ENCODE data around the gene ZFP91. TPM values are rescaled to one million over a fixed set of nuclear protein-coding genes. Genes with fewer than 3 reads are reported as not detected.
"Not testable (repeated sequence)": the region's sequence is repeated elsewhere in the genome, so short reads cannot be mapped to it uniquely, and the experiment has no call there.

Gene ZFP91, protein sequence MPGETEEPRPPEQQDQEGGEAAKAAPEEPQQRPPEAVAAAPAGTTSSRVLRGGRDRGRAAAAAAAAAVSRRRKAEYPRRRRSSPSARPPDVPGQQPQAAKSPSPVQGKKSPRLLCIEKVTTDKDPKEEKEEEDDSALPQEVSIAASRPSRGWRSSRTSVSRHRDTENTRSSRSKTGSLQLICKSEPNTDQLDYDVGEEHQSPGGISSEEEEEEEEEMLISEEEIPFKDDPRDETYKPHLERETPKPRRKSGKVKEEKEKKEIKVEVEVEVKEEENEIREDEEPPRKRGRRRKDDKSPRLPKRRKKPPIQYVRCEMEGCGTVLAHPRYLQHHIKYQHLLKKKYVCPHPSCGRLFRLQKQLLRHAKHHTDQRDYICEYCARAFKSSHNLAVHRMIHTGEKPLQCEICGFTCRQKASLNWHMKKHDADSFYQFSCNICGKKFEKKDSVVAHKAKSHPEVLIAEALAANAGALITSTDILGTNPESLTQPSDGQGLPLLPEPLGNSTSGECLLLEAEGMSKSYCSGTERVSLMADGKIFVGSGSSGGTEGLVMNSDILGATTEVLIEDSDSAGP
- 10 to 100 TPM; 53.5 to 55.2 TPM for total RNA-seq

GRCh38 chr11:58578635-58579191, at the start of gene ZFP91:
ZFP91 (plus strand) TSS chr11:58579063; CDS start chr11:58579282, 219 bp downstream.
- H3K4me1 Mint-ChIP-seq: peaks cover 58% of the 10 kb centered on the region
- H3K27me3 Mint-ChIP-seq: no peaks in the 10 kb centered on the region
- peaks cover 33% of the 10 kb centered on the region for H3K36me3 Mint-ChIP-seq (ENCODE audit: low read depth)
- peak within 1 kb of the TSS; percentile 94 for H3K4me3 Mint-ChIP-seq
- no peaks in the 10 kb centered on the region for H3K9me3 Mint-ChIP-seq
- ChIA-PET CTCF (interaction anchor here (0.8 to 7.9 kb wide), 2 partner anchors 11 to 53 kb away, joined by 3 to 76 read pairs; no protein-coding TSS in a partner anchor), POLR2A (interaction anchor here (0.6 to 4.4 kb wide), 10 partner anchors 8 to 1011 kb away, joined by 3 to 36 read pairs (median 6); partner anchors contain the start of genes FAM111A, FAM111B and UBE2L6)
- peak within 1 kb of the TSS; percentile 100 for H3K27ac Mint-ChIP-seq
- DNase-seq: peak; percentile 97

- peaks cover 30% of the 10 kb centered on the region for H3K4me1 Mint-ChIP-seq
- peak; percentile 41 for DNase-seq
Observed at GRCh38 chr11:58530236-58530635, 48.6 kb upstream of the ZFP91 start.

DNA sequence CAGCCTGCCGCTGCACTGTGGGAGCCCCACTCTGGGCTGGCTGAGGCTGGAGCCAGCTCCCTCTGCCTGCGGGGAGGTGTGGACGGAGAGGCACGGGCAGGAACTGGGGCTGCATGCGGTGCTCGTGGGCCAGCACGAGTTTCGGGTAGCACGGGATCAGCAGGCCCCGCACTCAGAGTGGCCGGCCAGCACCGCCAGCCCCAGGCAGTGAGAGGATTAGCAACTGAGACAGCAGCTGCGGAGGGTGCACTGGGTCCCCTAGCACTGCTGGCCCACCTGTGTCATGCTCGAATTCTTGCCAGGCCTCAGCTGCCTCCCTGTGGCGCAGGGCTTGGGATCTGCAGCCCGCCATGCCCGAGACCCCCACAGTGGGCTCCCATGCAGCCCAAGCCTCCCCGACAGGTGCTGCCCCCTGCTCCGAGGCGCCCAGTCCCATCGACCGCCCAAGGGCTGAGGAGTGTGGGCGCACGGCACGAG, 47.0 kb upstream of the ZFP91 start:
- H3K4me1 Mint-ChIP-seq: peaks cover 22% of the 10 kb centered on the region
- no peaks in the 10 kb centered on the region for H3K27me3 Mint-ChIP-seq
- no peak overlapping the region for H3K27ac Mint-ChIP-seq
- POLR2A ChIA-PET: no interaction called here
- no peak for DNase-seq
- H3K36me3 Mint-ChIP-seq (ENCODE audit: low read depth): peaks cover 82% of the 10 kb centered on the region
- CTCF ChIA-PET: no interaction called here
- no peaks in the 10 kb centered on the region for H3K9me3 Mint-ChIP-seq
- H3K4me3 Mint-ChIP-seq: no peak overlapping the region

More at GRCh38 chr11:58530236-58530635, 48.6 kb upstream of the ZFP91 start:
- no peak overlapping the region for H3K27ac Mint-ChIP-seq
- H3K4me3 Mint-ChIP-seq: no peak overlapping the region
- ChIA-PET POLR2A (interaction anchor here (1.1 to 1.2 kb wide), 2 partner anchors 30 to 47 kb away, joined by 4 read pairs; no protein-coding TSS in a partner anchor), CTCF (interaction anchor here (1.0 kb wide), 1 partner anchor 37 kb away, joined by 7 read pairs; no protein-coding TSS in a partner anchor)
- H3K9me3 Mint-ChIP-seq: no peaks in the 10 kb centered on the region
- H3K27me3 Mint-ChIP-seq: no peaks in the 10 kb centered on the region
- peaks cover 74% of the 10 kb centered on the region for H3K36me3 Mint-ChIP-seq (ENCODE audit: low read depth)

DNA sequence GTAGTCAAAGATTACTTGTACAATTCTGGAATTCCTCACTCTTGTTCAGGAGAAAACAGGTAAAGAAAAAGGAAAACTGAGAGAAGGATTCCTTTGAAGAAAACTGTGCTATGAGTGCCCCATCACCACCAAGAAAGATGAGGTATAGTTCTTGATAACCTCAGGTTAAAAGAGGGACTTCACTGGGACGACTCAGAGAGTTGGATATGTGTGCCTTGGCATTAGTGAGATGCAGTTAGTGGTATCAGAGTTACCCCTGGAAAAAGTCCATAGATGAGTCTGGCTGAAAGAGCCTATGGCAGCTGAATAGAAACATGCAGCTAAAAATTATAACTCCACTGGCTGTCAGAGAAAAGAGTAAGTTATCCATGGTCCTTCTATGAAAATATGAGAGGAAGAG, 32.0 kb upstream of the ZFP91 start:
- POLR2A ChIA-PET: no interaction called here
- no peak for DNase-seq
- CTCF ChIA-PET: no interaction called here
- H3K27me3 Mint-ChIP-seq: no peaks in the 10 kb centered on the region
- no peaks in the 10 kb centered on the region for H3K9me3 Mint-ChIP-seq
- no peak overlapping the region for H3K27ac Mint-ChIP-seq
- no peaks in the 10 kb centered on the region for H3K4me1 Mint-ChIP-seq
- no peak overlapping the region for H3K4me3 Mint-ChIP-seq
- H3K36me3 Mint-ChIP-seq (ENCODE audit: low read depth): peaks cover 79% of the 10 kb centered on the region

DNA sequence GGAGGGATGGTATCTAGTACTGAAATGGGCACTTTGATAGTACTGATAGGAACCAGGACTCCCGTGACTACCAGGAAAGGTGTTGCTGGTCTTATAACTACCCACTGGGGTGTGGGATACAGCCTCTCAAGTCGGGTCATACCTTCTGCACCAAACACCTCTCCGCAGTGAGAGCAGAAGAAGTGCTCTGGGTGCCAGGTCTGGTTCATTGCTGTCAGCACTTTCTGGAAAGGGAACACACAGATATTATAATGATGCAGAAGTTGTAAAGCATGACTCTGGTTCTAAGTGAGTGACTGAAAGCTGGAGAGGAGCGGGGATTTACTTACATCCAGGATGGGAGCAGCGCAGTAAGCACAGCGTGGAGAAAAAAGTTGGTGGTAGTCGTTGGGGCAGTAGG, 29.2 kb upstream of the ZFP91 start:
- H3K27ac Mint-ChIP-seq: no peak overlapping the region
- no peak overlapping the region for H3K4me3 Mint-ChIP-seq
- CTCF ChIA-PET: no interaction called here
- H3K36me3 Mint-ChIP-seq (ENCODE audit: low read depth): peaks cover 91% of the 10 kb centered on the region
- no peaks in the 10 kb centered on the region for H3K27me3 Mint-ChIP-seq
- no peaks in the 10 kb centered on the region for H3K9me3 Mint-ChIP-seq
- DNase-seq: no peak
- peaks cover 2% of the 10 kb centered on the region for H3K4me1 Mint-ChIP-seq
- POLR2A ChIA-PET: no interaction called here

DNA sequence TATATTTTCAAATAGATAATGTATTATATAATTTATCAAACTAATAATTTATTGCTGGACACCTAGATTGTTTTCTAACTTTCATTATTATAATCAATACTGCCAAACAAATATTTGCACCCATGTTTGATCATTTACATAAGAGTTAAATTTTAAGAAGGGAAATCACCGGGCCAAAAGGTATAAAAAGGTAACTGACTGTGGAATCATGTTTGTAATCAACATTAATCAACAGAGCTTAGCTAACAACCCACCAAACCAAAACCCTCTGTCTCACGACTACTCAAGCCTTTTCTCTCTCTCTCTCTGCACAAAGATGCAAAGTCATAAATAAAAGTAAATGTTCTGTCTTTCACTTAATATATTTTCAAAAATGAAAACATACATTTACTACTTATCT, 18.0 kb upstream of the ZFP91 start:
- H3K27me3 Mint-ChIP-seq: no peaks in the 10 kb centered on the region
- H3K4me1 Mint-ChIP-seq: peaks cover 40% of the 10 kb centered on the region
- no peak overlapping the region for H3K4me3 Mint-ChIP-seq
- POLR2A ChIA-PET: interaction anchor here (2.1 kb wide), 1 partner anchor 16 kb away, joined by 9 read pairs; the partner anchor contains the start of gene LPXN
- no peaks in the 10 kb centered on the region for H3K9me3 Mint-ChIP-seq
- CTCF ChIA-PET: interaction anchor here (1.2 to 1.4 kb wide), 3 partner anchors 35 to 69 kb away, joined by 3 read pairs; no protein-coding TSS in a partner anchor
- DNase-seq: no peak
- H3K36me3 Mint-ChIP-seq (ENCODE audit: low read depth): peaks cover 41% of the 10 kb centered on the region
- H3K27ac Mint-ChIP-seq: no peak overlapping the region

DNA sequence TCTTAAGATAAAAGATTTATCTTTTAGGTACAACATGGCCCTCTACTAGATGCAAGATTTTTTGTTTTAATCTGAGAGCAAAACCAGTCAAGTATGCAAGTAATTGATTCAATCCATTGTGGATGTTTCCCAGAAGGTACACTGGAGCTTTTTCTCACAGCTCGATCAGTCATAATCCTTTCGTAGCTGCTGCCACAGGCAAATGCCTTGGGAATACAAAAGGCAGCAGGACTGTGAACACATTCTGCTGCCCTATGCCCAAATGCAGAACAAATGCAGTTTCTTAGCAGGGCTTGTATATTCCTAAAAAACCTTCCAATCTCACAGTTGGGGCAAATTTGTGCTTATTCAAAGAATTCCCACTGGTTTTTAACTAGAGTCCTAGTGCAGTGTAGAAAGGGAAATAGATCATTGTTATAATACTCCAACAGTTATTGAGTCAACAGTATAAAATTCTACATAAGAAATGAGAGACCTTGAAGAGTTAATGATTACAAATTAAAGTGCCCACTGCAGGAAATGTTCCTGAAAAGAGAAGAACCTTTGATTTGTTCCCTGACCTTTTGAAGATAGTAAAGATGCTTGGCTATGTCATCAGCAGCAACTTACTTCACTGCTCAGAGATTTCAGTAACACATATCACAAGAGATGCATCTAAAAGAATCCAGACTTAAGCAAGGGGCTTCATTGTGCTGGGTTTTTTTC, 17.3 kb upstream of the ZFP91 start:
- H3K36me3 Mint-ChIP-seq (ENCODE audit: low read depth): peaks cover 41% of the 10 kb centered on the region
- DNase-seq: no peak
- no peaks in the 10 kb centered on the region for H3K9me3 Mint-ChIP-seq
- H3K4me1 Mint-ChIP-seq: peaks cover 41% of the 10 kb centered on the region
- POLR2A ChIA-PET: interaction anchor here (2.1 kb wide), 1 partner anchor 15 kb away, joined by 9 read pairs; the partner anchor contains the start of gene LPXN
- CTCF ChIA-PET: interaction anchor here (1.4 kb wide), 1 partner anchor 68 kb away, joined by 3 read pairs; no protein-coding TSS in a partner anchor
- H3K27ac Mint-ChIP-seq: no peak overlapping the region
- no peak overlapping the region for H3K4me3 Mint-ChIP-seq
- H3K27me3 Mint-ChIP-seq: no peaks in the 10 kb centered on the region

DNA sequence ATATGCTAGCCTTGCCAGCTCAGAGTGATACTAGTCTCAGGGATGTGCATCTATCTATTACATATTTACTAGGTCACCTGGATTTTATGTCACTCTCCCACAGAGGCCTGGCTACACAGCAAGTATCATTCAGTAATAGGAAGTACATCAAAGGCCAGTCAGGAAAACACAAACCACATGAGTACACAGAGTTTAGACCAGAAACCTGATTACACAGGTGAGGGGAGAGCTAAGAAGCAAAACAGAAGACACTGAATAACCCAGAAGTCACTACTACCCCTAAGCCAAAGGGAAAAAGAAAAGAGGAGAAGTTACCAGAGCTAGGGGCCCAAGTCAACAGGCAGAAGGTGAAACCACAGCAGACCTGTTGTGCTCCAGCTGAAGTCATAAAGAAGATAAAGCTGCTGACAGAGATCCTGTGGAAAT, 16.5 kb upstream of the ZFP91 start:
- peaks cover 39% of the 10 kb centered on the region for H3K36me3 Mint-ChIP-seq (ENCODE audit: low read depth)
- H3K4me3 Mint-ChIP-seq: no peak overlapping the region
- H3K27ac Mint-ChIP-seq: peak overlapping the region; percentile 58
- peaks cover 42% of the 10 kb centered on the region for H3K4me1 Mint-ChIP-seq
- ChIA-PET CTCF (interaction anchor here (0.9 kb wide), 1 partner anchor 14 kb away, joined by 3 read pairs; no protein-coding TSS in a partner anchor), POLR2A (interaction anchor here (0.9 to 2.1 kb wide), 3 partner anchors 9 to 22 kb away, joined by 3 to 9 read pairs (median 4); partner anchors contain the start of gene LPXN)
- H3K27me3 Mint-ChIP-seq: no peaks in the 10 kb centered on the region
- no peak for DNase-seq
- H3K9me3 Mint-ChIP-seq: no peaks in the 10 kb centered on the region

GRCh38 chr11:58564231-58564630, 14.6 kb upstream of the ZFP91 start:
- POLR2A ChIA-PET: interaction anchor here (2.4 kb wide), 1 partner anchor 13 kb away, joined by 11 read pairs; no protein-coding TSS in a partner anchor
- H3K9me3 Mint-ChIP-seq: no peaks in the 10 kb centered on the region
- H3K27me3 Mint-ChIP-seq: no peaks in the 10 kb centered on the region
- H3K4me3 Mint-ChIP-seq: no peak overlapping the region
- no peak overlapping the region for H3K27ac Mint-ChIP-seq
- peaks cover 48% of the 10 kb centered on the region for H3K36me3 Mint-ChIP-seq (ENCODE audit: low read depth)
- DNase-seq: no peak
- CTCF ChIA-PET: interaction anchor here (1.1 kb wide), 1 partner anchor 9 kb away, joined by 3 read pairs; no protein-coding TSS in a partner anchor
- peaks cover 60% of the 10 kb centered on the region for H3K4me1 Mint-ChIP-seq

GRCh38 chr11:58567889-58568512, 10.9 kb upstream of the ZFP91 start:
- H3K27ac Mint-ChIP-seq: peak overlapping the region; percentile 61

DNA sequence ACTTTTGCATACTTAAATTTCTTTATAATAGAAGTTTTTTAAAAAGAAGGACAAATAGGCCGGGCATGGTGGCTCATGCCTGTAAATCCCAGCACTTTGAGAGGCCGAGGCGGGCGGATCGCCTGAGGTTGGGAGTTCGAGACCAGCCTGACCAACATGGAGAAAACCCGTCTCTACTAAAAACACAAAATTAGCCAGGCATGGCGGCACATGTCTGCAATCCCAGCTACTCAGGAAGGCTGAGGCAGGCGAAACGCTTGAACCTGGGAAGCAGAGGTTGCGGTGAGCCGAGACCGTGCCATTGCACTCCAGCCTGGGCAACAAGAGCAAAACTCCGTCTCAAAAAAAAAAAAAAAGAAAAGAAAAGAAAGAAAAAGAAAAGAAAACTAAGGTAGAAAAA, 6.0 kb upstream of the ZFP91 start:
- Mint-ChIP-seq H3K4me3 (peak overlapping the region; percentile 90), H3K36me3 (ENCODE audit: low read depth) (peaks cover 46% of the 10 kb centered on the region), H3K4me1 (peaks cover 64% of the 10 kb centered on the region), H3K27ac (peak overlapping the region; percentile 100)
- not testable (repeated sequence) for H3K27me3 Mint-ChIP-seq, DNase-seq, H3K9me3 Mint-ChIP-seq
- ChIA-PET POLR2A (interaction anchor here (1.0 to 2.0 kb wide), 3 partner anchors 13 to 572 kb away, joined by 3 to 8 read pairs (median 8); partner anchors contain the start of gene FAM111B), CTCF (interaction anchor here (0.7 to 1.2 kb wide), 6 partner anchors 9 to 563 kb away, joined by 3 to 7 read pairs (median 4); no protein-coding TSS in a partner anchor)

More at GRCh38 chr11:58567889-58568512, 10.9 kb upstream of the ZFP91 start:
- Mint-ChIP-seq H3K27me3 (no peaks in the 10 kb centered on the region), H3K4me1 (peaks cover 63% of the 10 kb centered on the region), H3K9me3 (no peaks in the 10 kb centered on the region), H3K4me3 (no peak overlapping the region), H3K36me3 (ENCODE audit: low read depth) (peaks cover 57% of the 10 kb centered on the region)
- ChIA-PET CTCF (interaction anchor here (0.7 to 4.1 kb wide), 24 partner anchors 8 to 768 kb away, joined by 3 to 76 read pairs (median 4); partner anchors contain the start of genes LPXN and ZFP91), POLR2A (interaction anchor here (1.1 to 3.7 kb wide), 7 partner anchors 9 to 536 kb away, joined by 3 to 36 read pairs (median 4); partner anchors contain the start of gene LPXN)
- DNase-seq: peak; percentile 77
